Measurements from ENCODE around the gene ANKS6.
"Not testable (repeated sequence)": the region's sequence is repeated elsewhere in the genome, so short reads cannot be mapped to it uniquely, and the experiment has no call there.

ANKS6 gene

DNA sequence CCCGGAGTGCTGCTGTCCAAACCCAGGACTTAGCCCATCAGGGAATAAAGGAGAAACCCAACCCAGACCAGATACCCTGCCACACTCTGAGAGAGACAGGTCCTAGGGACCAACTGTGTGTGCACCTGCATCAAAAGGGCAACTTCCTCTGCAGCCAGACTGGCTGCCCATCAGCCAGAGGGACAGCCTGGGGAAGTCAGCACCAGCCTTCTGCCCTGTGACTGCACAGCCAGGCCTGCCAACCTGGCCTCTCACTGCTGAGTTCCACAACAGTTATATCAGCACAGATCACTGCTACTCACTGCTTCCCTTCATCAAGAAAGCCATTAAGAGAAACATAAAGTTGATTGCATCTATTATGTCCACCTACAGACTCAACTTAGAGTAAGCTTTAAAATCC is 105.7 kb downstream of the ANKS6 start:
- H3K9me3 Mint-ChIP-seq, result no peaks in the 10 kb centered on the region

DNA sequence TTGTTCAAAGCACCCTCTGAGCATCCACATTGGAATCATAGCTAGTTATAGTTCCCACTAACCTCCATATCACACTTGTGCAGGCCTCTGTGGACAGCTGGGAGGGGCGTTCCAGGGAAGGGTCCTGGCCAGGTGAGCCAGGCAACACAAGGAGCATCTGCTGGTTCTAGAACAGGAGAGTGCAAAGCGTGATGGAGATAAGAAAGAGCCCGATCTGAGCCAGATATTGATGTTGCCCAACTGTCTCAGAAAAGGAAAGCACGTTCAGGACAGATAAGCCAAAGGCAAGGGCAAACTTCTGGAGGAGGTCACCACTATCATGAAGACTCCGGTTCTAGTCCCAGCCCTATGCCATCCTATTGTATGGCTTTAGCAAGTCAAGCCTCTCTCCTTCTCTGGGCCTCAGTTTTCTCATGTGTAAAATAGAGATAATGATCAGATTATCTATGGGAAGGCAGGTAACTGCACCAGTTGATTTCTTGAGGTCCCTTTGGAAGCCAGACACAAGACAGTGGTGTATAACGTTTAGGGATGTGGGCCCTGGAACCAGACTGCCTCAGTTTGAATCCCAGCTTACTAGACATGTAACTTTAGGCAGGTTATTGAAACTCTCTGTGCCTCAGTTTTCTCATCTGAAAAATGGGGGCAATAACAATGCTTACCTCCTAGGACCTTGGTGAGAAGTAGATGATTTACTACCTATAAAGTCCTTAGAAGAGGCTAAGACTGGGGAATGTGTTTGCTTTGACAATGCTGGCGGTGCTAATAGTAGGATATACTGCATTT is 107.5 kb downstream of the ANKS6 start:
- TF ChIP-seq, protein P1, sequence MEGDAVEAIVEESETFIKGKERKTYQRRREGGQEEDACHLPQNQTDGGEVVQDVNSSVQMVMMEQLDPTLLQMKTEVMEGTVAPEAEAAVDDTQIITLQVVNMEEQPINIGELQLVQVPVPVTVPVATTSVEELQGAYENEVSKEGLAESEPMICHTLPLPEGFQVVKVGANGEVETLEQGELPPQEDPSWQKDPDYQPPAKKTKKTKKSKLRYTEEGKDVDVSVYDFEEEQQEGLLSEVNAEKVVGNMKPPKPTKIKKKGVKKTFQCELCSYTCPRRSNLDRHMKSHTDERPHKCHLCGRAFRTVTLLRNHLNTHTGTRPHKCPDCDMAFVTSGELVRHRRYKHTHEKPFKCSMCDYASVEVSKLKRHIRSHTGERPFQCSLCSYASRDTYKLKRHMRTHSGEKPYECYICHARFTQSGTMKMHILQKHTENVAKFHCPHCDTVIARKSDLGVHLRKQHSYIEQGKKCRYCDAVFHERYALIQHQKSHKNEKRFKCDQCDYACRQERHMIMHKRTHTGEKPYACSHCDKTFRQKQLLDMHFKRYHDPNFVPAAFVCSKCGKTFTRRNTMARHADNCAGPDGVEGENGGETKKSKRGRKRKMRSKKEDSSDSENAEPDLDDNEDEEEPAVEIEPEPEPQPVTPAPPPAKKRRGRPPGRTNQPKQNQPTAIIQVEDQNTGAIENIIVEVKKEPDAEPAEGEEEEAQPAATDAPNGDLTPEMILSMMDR (IDR thresholded peaks at IDR 0.05; ENCODE audit: unreplicated experiment in 3 of 3), result no peak
- peaks cover 4% of the 10 kb centered on the region for H3K27me3 Mint-ChIP-seq (ENCODE audit: low read depth)
- H3K4me1 Mint-ChIP-seq, result peaks cover 6% of the 10 kb centered on the region
- H3K36me3 Mint-ChIP-seq (ENCODE audit: low read depth), result no peaks in the 10 kb centered on the region
- no peaks in the 10 kb centered on the region for H3K9me3 Mint-ChIP-seq
- H3K27ac Mint-ChIP-seq, result no peak overlapping the region
- no peak overlapping the region for H3K4me3 Mint-ChIP-seq

More for the DNA sequence above, 105.7 kb downstream of the ANKS6 start:
- Mint-ChIP-seq H3K27me3 (ENCODE audit: low read depth) (peaks cover 11% of the 10 kb centered on the region), H3K4me3 (no peak overlapping the region), H3K27ac (no peak overlapping the region), H3K36me3 (ENCODE audit: low read depth) (no peaks in the 10 kb centered on the region), H3K4me1 (peaks cover 6% of the 10 kb centered on the region)
- TF ChIP-seq, protein P1 (IDR thresholded peaks at IDR 0.05; ENCODE audit: unreplicated experiment in 3 of 3), result no peak

DNA sequence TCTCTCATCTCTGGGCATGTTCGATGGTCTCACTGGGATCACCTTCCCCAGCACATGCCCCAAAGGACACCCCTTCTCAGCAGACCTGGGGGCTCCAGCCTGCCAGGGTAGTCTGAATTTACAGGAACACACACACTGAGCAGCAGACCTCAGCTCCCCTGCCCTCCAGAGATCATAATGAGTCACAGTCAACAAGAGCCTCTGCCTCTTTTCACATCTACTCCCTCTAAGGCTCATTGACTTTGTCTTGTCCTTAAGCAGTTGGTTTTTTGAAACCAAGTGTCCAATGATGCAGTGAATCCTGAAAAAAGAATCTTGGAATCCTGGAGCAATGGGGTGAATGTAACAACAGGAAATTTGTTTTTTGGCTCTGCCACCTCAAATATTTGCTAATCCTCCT is 108.4 kb downstream of the ANKS6 start:
- Mint-ChIP-seq H3K4me3 (no peak overlapping the region), H3K9me3 (no peaks in the 10 kb centered on the region), H3K27me3 (ENCODE audit: low read depth) (peaks cover 4% of the 10 kb centered on the region), H3K36me3 (ENCODE audit: low read depth) (no peaks in the 10 kb centered on the region), H3K27ac (no peak overlapping the region), H3K4me1 (peaks cover 6% of the 10 kb centered on the region)
- TF ChIP-seq, protein P1 (IDR thresholded peaks at IDR 0.05; ENCODE audit: unreplicated experiment in 3 of 3), result no peak

DNA sequence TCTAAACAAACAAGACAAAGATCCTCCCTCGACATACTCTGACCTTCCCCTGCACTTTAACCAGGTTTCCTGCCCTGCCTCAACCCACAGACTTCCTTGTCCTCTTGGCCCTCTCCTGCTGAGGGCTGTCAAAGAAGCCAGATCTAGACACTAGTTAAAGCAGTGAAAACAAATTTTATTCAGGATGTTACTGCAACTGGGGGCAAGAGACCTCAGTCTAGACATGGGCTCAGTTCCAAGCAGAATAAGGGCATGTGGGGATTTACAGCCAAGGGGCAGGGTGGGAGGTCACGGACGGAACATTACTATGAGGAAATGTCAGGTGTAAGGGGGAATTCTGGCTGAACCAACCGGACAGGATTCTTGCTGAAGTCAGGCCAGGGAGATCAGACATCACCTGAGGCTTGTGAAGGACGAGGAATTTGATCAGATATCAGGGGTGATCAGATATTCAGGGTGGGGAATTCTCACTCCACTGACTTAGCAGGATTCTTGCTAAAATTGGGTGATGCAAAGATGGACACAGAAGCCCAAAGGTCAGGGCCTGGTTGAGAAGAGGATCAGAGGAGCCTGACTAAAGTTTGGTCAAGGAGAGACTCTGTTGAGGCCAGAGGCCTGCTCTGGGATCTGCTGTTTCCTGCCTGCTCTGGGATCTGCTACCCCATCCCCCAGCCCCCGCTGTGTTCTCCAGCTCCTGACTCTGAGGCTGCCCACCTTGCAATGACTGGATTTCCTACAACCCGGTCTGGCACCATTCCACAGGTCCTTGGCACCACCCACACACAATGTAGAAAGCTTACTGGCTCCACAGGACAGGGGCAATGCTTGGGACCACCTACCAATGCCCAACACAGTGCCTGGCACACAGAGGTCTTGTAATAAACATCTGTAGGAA is 109.1 kb downstream of the ANKS6 start:
- peaks cover 4% of the 10 kb centered on the region for H3K27me3 Mint-ChIP-seq (ENCODE audit: low read depth)
- peaks cover 6% of the 10 kb centered on the region for H3K4me1 Mint-ChIP-seq
- peak overlapping the region in 2 of 3 experiments; percentile 2 to 44 for H3K27ac Mint-ChIP-seq
- H3K36me3 Mint-ChIP-seq (ENCODE audit: low read depth), result no peaks in the 10 kb centered on the region
- TF ChIP-seq, protein P1 (IDR thresholded peaks at IDR 0.05; ENCODE audit: unreplicated experiment in 3 of 3), result no peak
- H3K4me3 Mint-ChIP-seq, result no peak overlapping the region
- no peaks in the 10 kb centered on the region for H3K9me3 Mint-ChIP-seq

DNA sequence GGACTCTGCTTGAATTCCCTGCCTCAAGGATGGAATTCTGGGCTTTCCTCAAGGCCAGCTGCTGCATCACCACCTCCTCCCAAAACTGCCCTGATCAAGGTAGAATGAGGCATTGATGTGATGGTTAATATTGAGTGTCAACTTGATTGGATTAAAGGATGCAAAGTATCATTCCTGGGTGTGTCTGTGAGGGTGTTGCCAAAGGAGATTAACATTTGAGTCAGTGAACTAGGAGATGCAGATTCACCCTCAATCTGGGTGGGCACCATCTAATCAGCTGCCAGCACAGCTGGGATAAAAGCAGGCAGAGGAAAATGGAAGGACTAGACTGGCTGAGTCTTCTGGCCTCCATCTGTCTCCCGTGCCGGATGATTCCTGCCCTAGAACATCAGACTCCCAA is 111.5 kb downstream of the ANKS6 start:
- H3K27ac Mint-ChIP-seq; H3K36me3 Mint-ChIP-seq (ENCODE audit: low read depth); H3K4me3 Mint-ChIP-seq; H3K4me1 Mint-ChIP-seq; H3K27me3 Mint-ChIP-seq (ENCODE audit: low read depth); H3K9me3 Mint-ChIP-seq: not testable (repeated sequence)
